ENCODE measurements around the gene GFPT2.

DNA sequence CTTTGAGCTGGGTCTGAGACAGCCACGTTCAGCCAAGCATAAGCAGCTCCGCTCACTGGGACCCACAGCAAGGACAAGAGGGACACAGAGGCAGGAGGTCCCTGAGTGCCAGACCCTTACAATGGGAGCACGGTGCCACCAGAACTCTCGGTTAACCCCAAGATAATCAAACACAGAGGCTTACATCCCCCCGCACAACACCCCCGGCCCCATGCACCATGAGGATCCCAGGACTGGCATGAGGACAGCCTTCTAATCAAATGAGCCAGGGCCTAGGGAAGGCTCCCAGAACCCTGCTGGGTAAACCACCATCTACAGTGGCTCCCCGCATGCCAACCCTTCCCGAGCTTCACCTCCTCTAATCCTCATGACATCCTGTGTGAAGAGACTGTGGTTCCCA, 7.4 kb downstream of the GFPT2 start:
- TF ChIP-seq CTCF (IDR thresholded peaks at IDR 0.05), result no peak
- TF ChIP-seq POLR2A (IDR thresholded peaks at IDR 0.05), result no peak
